HL-60 (cell line): ENCODE measurements around the gene FOXD4.
"Not testable (repeated sequence)": the region's sequence is repeated elsewhere in the genome, so short reads cannot be mapped to it uniquely, and the experiment has no call there.

Experiments used
- SPI1 ChIP-seq: IDR thresholded peaks from 2 replicates; pipeline ENCODE4 v1.6.1; 2012; ENCODE audit warnings: low read depth, mild to moderate bottlenecking, borderline replicate concordance
- TF ChIP-seq, protein P1 (sequence below): IDR thresholded peaks from one replicate; pipeline ENCODE4 v1.5.1; 2011; ENCODE audit warnings: low read length, control low read depth, inconsistent platforms; ENCODE audit not compliant: insufficient read depth
- TF ChIP-seq, protein P2 (sequence below): IDR thresholded peaks from 2 replicates; pipeline ENCODE4 v1.6.1; 2012; ENCODE audit warnings: low read depth; ENCODE audit not compliant: insufficient replicate concordance

DNA sequence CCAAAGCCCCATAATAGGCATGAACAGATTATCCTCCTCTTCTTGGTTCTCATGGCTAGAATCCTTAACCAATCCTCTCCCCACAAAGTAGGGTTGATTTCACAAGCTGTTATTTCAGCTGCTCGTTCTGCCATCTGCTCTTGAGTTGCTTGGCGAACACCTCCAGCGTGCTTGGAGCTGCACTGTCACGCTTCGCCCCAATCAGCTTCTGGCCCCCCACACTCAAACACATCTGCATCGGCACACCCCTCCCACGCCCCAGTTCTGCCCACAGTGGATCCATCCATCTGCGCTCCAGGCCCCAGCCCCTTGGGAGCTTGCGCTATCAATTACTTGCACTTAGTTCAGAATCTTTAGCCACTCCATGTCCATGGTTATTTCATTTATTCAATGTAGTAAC, 17.8 kb downstream of the FOXD4 start:
- TF ChIP-seq, protein P1, sequence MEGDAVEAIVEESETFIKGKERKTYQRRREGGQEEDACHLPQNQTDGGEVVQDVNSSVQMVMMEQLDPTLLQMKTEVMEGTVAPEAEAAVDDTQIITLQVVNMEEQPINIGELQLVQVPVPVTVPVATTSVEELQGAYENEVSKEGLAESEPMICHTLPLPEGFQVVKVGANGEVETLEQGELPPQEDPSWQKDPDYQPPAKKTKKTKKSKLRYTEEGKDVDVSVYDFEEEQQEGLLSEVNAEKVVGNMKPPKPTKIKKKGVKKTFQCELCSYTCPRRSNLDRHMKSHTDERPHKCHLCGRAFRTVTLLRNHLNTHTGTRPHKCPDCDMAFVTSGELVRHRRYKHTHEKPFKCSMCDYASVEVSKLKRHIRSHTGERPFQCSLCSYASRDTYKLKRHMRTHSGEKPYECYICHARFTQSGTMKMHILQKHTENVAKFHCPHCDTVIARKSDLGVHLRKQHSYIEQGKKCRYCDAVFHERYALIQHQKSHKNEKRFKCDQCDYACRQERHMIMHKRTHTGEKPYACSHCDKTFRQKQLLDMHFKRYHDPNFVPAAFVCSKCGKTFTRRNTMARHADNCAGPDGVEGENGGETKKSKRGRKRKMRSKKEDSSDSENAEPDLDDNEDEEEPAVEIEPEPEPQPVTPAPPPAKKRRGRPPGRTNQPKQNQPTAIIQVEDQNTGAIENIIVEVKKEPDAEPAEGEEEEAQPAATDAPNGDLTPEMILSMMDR, result not testable (repeated sequence)
- TF ChIP-seq, protein P2, sequence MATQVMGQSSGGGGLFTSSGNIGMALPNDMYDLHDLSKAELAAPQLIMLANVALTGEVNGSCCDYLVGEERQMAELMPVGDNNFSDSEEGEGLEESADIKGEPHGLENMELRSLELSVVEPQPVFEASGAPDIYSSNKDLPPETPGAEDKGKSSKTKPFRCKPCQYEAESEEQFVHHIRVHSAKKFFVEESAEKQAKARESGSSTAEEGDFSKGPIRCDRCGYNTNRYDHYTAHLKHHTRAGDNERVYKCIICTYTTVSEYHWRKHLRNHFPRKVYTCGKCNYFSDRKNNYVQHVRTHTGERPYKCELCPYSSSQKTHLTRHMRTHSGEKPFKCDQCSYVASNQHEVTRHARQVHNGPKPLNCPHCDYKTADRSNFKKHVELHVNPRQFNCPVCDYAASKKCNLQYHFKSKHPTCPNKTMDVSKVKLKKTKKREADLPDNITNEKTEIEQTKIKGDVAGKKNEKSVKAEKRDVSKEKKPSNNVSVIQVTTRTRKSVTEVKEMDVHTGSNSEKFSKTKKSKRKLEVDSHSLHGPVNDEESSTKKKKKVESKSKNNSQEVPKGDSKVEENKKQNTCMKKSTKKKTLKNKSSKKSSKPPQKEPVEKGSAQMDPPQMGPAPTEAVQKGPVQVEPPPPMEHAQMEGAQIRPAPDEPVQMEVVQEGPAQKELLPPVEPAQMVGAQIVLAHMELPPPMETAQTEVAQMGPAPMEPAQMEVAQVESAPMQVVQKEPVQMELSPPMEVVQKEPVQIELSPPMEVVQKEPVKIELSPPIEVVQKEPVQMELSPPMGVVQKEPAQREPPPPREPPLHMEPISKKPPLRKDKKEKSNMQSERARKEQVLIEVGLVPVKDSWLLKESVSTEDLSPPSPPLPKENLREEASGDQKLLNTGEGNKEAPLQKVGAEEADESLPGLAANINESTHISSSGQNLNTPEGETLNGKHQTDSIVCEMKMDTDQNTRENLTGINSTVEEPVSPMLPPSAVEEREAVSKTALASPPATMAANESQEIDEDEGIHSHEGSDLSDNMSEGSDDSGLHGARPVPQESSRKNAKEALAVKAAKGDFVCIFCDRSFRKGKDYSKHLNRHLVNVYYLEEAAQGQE, result not testable (repeated sequence)
- not testable (repeated sequence) for TF ChIP-seq SPI1
